NB4 (cell line): ENCODE results near the gene ADAM23.

Source experiments
- DNase-seq: peaks from one replicate; pipeline ENCODE4 v3.0.0; 2010; ENCODE audit warnings: low read depth
- H3K4me3 ChIP-seq: one replicate; pipeline ENCODE4 v1.5.1; 2011; ENCODE audit warnings: mild to moderate bottlenecking, low read depth, low read length, moderate library complexity
- MYC ChIP-seq: IDR thresholded peaks from 2 replicates; pipeline ENCODE4 v1.6.1; 2011; ENCODE audit warnings: low read depth, low read length
- POLR2A ChIP-seq: IDR thresholded peaks from 2 replicates; pipeline ENCODE4 v1.6.1; 2011; ENCODE audit warnings: mild to moderate bottlenecking; ENCODE audit not compliant: insufficient read length; ENCODE audit errors: extremely low read depth
- TF ChIP-seq, protein P1 (sequence below): IDR thresholded peaks from one replicate; pipeline ENCODE4 v1.5.1; 2012; ENCODE audit warnings: low read depth, low read length
- TF ChIP-seq, protein P2 (sequence below): IDR thresholded peaks from 2 replicates; pipeline ENCODE4 v1.6.1; 2011; ENCODE audit warnings: low read depth, low read length

ADAM23 gene

DNA sequence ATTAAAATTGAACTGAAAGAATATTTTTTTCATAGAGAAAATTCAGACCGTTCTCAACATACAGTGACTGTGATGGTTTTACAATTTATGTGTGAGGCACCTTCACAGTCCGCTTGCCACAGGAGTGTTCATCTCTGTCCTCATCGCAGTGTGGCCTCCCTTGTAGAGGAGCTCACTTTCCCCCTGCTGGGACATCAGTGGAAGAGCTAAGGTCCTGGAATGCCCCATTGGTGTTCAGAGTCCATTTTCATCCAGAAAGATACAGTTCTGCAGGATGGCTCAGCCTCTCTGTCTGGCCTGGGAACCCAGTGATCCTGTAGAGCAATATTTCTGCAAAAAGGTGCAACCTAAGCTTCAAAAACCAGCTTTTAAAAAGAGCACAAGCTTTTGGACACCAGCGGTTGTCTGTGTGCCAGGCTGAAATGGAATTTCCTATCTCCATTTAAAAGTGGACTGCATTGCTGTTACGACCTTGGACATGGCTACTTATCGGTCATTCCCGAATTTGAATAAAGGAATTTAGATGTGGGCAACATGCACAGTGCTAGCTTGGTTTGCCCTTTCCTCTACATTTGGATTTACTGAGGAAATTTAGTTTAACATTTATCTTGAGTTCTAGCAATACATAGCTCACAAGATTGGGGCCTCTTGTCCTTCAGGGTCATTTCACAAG lies 172.2 kb downstream of the ADAM23 start:
- H3K4me3 ChIP-seq, result no peak overlapping the region
- TF ChIP-seq MYC, result no peak
- TF ChIP-seq, protein P1, sequence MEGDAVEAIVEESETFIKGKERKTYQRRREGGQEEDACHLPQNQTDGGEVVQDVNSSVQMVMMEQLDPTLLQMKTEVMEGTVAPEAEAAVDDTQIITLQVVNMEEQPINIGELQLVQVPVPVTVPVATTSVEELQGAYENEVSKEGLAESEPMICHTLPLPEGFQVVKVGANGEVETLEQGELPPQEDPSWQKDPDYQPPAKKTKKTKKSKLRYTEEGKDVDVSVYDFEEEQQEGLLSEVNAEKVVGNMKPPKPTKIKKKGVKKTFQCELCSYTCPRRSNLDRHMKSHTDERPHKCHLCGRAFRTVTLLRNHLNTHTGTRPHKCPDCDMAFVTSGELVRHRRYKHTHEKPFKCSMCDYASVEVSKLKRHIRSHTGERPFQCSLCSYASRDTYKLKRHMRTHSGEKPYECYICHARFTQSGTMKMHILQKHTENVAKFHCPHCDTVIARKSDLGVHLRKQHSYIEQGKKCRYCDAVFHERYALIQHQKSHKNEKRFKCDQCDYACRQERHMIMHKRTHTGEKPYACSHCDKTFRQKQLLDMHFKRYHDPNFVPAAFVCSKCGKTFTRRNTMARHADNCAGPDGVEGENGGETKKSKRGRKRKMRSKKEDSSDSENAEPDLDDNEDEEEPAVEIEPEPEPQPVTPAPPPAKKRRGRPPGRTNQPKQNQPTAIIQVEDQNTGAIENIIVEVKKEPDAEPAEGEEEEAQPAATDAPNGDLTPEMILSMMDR, result no peak
- TF ChIP-seq, protein P2, sequence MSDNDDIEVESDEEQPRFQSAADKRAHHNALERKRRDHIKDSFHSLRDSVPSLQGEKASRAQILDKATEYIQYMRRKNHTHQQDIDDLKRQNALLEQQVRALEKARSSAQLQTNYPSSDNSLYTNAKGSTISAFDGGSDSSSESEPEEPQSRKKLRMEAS, result no peak
- no peak for TF ChIP-seq POLR2A
- DNase-seq, result no peak

DNA sequence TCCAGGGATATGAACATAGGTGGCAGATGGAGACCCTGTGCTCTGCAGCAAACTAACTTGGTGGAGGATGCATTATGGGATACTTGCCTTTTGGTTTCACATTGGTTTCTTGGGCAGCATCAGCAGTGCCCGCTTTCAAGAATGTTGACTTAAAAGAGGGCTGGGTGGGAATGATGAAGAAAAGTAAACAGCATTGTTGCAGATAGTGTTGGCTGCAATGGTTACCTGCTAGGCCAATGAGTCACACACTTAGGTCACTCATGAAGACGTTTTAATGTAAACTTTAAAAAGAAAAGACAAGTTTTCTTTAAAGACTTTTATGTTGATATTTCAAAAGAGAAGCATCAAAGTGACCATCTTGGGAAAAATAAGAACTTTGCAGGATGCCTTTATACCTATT lies 172.8 kb downstream of the ADAM23 start:
- no peak for DNase-seq
- H3K4me3 ChIP-seq, result no peak overlapping the region
- TF ChIP-seq, protein P2, result no peak
- TF ChIP-seq POLR2A (no peak), MYC (no peak)
- TF ChIP-seq, protein P1, result no peak

DNA sequence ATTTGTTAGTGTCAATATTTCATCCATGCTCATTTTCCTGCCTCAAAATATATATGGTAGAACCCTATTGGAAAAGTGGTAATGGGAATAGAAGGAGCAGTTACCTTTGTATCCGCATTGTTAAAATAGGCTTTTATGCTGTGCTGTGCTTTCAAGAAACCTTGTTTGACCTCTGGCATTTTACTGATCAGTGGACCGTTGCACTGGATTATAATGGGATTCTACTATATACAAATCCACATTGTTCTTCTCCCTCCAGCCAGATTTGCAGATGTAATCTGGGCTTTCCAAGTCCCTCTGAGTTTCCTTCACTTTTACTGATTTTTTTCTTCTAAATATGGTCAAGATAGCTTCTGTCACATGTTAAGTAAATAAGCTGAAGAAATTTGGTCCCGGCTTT lies 175.7 kb downstream of the ADAM23 start:
- TF ChIP-seq POLR2A (no peak), MYC (no peak)
- TF ChIP-seq, protein P2, result no peak
- TF ChIP-seq, protein P1, result no peak
- no peak for DNase-seq
- no peak overlapping the region for H3K4me3 ChIP-seq

DNA sequence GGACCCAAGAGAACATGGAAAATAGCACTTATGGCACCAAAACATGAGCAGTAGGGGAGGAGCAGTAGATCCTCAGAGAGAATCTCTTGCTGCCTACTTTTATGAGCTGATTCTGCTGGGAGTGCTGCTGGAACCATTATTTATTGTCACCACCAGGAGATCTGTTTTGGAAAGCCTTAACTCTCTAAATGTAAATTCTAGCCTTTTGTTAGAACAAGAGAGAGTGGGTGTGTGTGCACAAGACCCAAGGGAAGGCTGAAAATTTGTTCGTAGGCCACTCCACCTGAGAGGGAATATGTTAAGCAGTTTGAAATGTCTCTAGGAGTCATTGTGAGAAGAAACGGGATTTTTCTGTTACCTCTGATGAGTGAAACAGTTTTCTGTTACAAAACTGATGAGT lies 182.8 kb downstream of the ADAM23 start:
- TF ChIP-seq, protein P2, result no peak
- TF ChIP-seq MYC (no peak), POLR2A (no peak)
- TF ChIP-seq, protein P1, result no peak
- H3K4me3 ChIP-seq, result no peak overlapping the region
- no peak for DNase-seq

DNA sequence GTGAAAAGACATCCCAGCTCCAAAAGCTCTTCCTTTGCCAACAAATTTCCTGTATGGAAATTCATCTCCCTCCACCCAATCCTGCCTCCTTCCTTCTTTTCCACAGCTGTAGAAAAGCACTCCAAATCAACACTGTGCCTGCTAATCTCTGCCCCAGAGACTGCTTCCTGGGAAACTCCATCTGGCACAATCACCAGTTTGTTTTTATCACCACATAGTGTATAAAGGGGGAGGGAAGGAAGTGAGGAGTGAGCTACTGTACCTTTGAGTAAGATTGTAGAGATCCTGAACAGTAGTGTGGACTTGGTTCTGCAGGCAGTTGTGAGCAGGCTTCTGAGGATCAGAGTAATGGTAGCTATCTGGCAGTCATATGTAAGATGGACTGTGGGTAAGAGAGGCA lies 184.3 kb downstream of the ADAM23 start:
- no peak for DNase-seq
- TF ChIP-seq MYC (no peak), POLR2A (no peak)
- TF ChIP-seq, protein P2, result no peak
- TF ChIP-seq, protein P1, result no peak
- no peak overlapping the region for H3K4me3 ChIP-seq
